ENCODE data around the gene ADARB1.

ADARB1 gene

DNA sequence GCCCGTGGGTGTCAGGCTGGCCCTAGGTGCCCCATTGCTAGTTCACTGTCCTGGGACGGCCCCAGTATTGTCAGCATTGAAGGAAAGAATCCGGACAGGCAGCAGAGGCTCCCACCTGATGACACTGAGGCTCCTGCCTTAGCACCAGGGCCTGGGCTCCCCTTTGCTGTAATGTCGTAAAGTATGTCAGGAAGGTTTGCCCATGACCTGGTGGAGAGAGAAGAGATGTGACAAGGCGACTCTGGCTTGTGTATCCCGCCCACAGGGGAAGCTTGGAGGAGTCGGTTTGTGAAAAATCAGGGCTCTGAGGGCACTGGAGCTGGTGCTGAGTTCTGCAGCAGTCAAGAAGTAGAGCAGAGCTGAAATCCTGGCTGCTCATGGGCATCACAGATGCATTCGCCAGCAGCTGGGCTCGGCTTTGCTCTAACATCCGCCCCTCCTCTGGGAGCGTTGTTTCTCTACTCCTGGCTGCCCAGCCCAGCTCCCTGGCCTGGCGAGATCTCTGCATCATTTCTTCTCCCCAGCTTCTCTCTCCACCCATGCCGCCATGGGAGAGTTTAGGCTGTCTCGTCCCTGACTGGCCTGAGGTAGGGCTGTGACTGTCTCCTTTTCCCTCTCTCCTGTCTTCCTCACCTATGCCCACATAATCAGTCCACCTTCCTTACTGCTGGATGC, 74.1 kb downstream of the ADARB1 start:
- H3K4me3 ChIP-seq (ENCODE audit: low read depth, low read length): no peak overlapping the region
- H3K36me3 ChIP-seq (ENCODE audit: control insufficient read depth, insufficient read depth, low read length): no peaks in the 10 kb centered on the region
- no peaks in the 10 kb centered on the region for H3K27me3 ChIP-seq (ENCODE audit: control insufficient read depth, insufficient read depth, low read length)
- no peaks in the 10 kb centered on the region for H3K4me1 ChIP-seq (ENCODE audit: control insufficient read depth, insufficient read depth, low read length)
- no peak overlapping the region for H3K9ac ChIP-seq (ENCODE audit: low read depth, low read length)
- no peaks in the 10 kb centered on the region for H3K9me3 ChIP-seq (ENCODE audit: control insufficient read depth, insufficient read depth, low read length)

DNA sequence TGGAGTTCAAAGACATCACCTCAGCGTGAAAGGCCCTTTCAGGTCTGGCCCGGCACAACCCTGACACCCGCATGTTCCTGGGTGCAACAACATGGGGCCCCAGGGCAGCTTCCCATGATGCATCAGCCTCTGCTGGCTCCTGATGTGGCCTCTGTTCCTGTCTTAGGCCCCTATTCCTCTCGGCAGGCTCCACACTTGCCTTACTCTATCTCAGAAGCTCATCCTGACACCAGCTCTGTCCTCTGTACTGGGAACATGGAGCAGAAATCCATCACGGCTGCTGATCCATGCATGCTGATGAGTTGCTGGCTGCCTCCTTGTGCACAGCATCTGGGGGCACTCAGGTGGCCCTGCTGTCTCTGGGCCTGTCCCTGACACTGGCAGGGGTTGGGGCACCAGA, 74.6 kb downstream of the ADARB1 start:
- H3K36me3 ChIP-seq (ENCODE audit: control insufficient read depth, insufficient read depth, low read length): no peaks in the 10 kb centered on the region

DNA sequence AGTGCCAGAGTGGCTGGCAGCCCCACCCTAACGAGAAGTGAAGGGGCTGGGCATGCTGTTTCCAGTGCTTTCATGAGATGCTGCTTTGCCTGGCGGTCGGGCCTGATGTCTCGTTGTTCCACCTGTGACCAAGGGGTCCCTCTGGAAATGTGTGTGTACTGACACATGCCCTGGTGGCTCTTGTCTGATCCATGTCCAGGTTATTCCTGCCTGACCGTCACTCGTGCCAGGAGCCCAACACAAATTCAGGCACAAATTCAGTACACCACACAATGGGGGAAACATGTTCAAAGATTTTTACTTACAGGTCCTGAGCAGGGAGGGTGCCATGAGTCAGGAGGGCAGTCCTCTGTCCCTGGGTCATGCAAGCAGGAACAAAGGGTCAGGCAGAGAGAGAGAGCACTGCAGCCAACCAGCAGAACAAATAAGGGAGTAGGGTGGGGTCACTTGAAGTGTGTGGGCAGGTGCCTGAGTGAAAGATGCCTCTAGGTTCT, 76.3 kb downstream of the ADARB1 start:
- no peak overlapping the region for H3K9ac ChIP-seq (ENCODE audit: low read depth, low read length)
- no peak overlapping the region for H3K4me3 ChIP-seq (ENCODE audit: low read depth, low read length)
- H3K9me3 ChIP-seq (ENCODE audit: control insufficient read depth, insufficient read depth, low read length): no peaks in the 10 kb centered on the region
- no peaks in the 10 kb centered on the region for H3K4me1 ChIP-seq (ENCODE audit: control insufficient read depth, insufficient read depth, low read length)
- H3K36me3 ChIP-seq (ENCODE audit: control insufficient read depth, insufficient read depth, low read length): no peaks in the 10 kb centered on the region
- no peaks in the 10 kb centered on the region for H3K27me3 ChIP-seq (ENCODE audit: control insufficient read depth, insufficient read depth, low read length)

More for the DNA sequence above, 74.6 kb downstream of the ADARB1 start:
- H3K4me3 ChIP-seq (ENCODE audit: low read depth, low read length): no peak overlapping the region
- no peaks in the 10 kb centered on the region for H3K27me3 ChIP-seq (ENCODE audit: control insufficient read depth, insufficient read depth, low read length)
- no peaks in the 10 kb centered on the region for H3K4me1 ChIP-seq (ENCODE audit: control insufficient read depth, insufficient read depth, low read length)
- H3K9ac ChIP-seq (ENCODE audit: low read depth, low read length): no peak overlapping the region
- H3K9me3 ChIP-seq (ENCODE audit: control insufficient read depth, insufficient read depth, low read length): no peaks in the 10 kb centered on the region

DNA sequence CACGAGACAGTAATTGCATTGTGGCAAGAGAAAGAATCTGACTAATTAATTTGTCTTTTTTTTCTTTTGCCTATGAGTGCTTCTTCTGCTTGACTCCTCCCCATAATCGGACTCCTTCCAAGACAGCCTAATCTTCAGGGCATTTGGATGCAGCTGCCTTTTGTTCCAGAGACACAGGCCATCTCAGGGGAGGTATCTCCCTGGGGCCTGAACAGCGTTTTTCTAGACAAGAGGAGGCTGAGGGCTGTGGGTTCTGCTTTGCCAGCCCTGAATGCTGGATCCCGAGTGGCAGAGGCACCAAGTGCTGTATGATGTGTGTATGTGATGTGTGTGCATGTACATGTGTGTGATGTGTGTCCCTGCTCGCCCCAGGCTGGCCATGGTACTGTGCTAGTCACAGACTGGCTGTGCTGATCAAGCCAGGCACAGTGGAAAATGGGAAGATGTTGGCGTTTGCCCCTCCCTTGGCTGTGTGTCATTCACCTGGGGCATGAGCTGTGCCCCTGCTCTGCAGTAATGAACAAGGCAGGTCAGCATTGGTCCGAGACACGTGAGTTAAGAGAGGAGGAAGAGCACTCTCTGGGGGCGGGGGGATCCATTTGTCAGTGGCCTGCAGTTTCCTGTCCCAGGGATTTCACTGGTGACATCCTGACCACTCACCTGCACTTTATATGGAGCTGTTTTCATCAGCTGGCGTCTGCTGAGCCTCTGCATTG, 77.2 kb downstream of the ADARB1 start:
- H3K9me3 ChIP-seq (ENCODE audit: control insufficient read depth, insufficient read depth, low read length): no peaks in the 10 kb centered on the region
- H3K9ac ChIP-seq (ENCODE audit: low read depth, low read length): no peak overlapping the region
- H3K4me3 ChIP-seq (ENCODE audit: low read depth, low read length): no peak overlapping the region
- H3K36me3 ChIP-seq (ENCODE audit: control insufficient read depth, insufficient read depth, low read length): no peaks in the 10 kb centered on the region
- no peaks in the 10 kb centered on the region for H3K27me3 ChIP-seq (ENCODE audit: control insufficient read depth, insufficient read depth, low read length)
- H3K4me1 ChIP-seq (ENCODE audit: control insufficient read depth, insufficient read depth, low read length): no peaks in the 10 kb centered on the region

DNA sequence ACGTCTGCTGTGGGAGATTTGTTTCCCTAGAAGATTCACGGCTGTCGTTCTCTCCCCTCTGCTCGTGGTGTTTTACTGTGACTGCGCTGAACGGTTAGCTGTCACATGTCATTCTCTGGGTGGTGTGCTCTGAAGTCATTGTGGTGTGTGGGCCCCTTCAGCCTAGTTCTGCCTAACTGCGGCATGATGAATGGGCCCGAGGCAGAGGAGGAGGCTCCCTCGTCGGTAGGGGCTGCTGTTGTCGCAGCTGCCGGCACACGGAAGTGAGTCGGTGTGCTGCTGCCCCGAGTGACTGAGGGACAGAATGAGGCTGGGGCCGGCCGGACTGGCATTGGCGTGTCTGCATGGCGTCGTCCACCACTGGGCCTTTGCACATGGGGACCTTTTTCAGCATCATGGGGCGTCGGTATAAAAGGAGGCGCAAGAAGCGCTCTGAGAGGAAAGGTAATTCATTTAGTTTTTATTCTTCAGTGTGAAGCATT, 77.9 kb downstream of the ADARB1 start:
- Histone ChIP-seq H3K4me3 (ENCODE audit: low read depth, low read length) (no peak overlapping the region), H3K4me1 (ENCODE audit: control insufficient read depth, insufficient read depth, low read length) (no peaks in the 10 kb centered on the region), H3K9me3 (ENCODE audit: control insufficient read depth, insufficient read depth, low read length) (no peaks in the 10 kb centered on the region), H3K27me3 (ENCODE audit: control insufficient read depth, insufficient read depth, low read length) (no peaks in the 10 kb centered on the region), H3K36me3 (ENCODE audit: control insufficient read depth, insufficient read depth, low read length) (no peaks in the 10 kb centered on the region), H3K9ac (ENCODE audit: low read depth, low read length) (no peak overlapping the region)

DNA sequence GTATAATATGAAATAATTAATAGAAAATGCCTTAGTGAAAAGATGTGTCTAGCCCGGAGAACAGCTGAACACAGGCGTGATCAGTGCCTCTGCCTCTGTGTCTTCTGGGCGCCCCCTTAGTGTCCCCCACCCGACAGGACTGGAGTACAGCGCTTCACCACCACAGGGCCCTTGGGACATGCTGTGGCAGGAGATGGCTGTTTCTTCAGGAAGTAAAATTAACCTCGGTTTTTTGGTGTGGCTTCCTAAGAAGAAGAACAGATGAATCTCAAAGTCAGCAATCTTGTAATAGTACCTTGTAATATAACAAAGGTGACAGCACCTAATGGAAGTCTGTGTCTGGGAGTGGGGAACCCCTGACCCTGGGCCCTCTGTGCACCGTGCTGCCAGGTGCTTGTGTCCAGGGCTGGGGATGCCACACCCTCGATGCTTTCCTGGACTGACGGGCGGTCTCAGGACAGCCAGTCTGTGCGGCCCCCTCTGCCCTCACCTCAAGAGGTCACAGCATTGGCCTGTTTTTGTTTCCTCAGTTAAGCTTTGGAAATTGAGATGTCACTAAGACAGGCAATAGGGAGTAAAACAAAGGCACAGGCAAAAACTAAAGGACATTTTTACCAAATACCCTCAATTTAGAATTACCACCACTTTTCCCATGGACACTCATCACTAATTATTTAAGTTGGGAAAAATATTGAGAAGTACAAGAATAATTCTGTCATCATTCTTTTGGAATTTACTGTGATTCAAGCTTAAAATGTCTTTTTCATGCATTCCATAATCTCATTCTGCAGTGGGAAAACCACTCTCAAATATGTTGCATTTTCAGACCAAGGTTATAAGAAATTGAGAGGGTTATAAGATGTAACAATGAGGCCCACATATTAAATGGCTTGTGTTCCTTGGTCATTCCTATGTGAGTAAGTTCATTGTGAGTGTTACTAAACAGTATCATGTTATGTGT, 79.3 kb downstream of the ADARB1 start:
- H3K4me1 ChIP-seq (ENCODE audit: control insufficient read depth, insufficient read depth, low read length): no peaks in the 10 kb centered on the region
- H3K9ac ChIP-seq (ENCODE audit: low read depth, low read length): no peak overlapping the region
- H3K9me3 ChIP-seq (ENCODE audit: control insufficient read depth, insufficient read depth, low read length): no peaks in the 10 kb centered on the region
- no peaks in the 10 kb centered on the region for H3K27me3 ChIP-seq (ENCODE audit: control insufficient read depth, insufficient read depth, low read length)
- H3K36me3 ChIP-seq (ENCODE audit: control insufficient read depth, insufficient read depth, low read length): no peaks in the 10 kb centered on the region
- H3K4me3 ChIP-seq (ENCODE audit: low read depth, low read length): no peak overlapping the region

DNA sequence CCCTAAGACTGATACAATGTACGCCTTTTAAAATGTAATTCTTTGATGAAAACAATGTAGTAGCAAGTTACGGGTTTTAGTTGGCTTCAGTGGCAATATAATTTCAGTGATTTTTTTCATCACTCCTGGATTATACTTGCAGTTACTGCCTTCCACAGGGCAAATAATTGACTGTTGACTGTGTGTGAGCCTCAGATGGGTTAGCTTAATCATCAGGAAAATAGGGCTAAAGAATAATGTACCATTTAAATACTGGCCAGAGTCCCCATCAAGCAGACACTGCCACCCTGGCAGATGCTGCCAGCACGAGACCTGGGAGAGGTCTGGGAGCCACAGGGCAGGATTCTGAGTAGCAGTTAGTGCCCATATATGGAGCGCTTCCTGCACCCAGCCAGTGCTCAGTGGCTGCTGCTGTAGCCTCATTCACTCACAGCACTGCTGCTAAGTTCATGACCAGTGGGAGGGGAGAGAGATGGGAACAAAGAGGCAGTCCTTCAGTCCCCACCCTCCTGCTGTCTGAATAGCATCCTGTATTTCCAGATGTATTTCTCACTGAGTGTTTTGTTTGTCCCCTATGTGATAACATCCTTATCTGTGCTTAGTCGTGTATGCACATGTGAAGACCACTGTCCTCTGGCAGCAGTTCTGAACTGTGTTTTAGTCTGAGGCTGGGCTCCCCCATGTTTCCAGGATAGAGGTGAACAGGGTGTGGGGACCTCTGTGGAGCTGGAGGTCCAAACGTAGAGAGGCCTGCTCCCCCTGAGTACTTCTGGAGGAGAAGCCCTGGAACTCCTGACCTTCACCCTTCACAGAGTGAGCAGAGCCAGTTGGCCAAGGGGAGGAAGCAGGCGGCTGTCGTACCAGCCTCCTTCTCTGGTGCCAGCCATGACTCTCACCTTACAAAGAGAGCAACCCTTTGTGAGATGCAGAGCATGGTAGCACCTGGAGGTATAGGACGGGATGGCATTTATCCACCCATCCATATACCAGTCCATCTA, 80.4 kb downstream of the ADARB1 start:
- H3K27me3 ChIP-seq (ENCODE audit: control insufficient read depth, insufficient read depth, low read length): no peaks in the 10 kb centered on the region
- no peaks in the 10 kb centered on the region for H3K36me3 ChIP-seq (ENCODE audit: control insufficient read depth, insufficient read depth, low read length)
- H3K9me3 ChIP-seq (ENCODE audit: control insufficient read depth, insufficient read depth, low read length): no peaks in the 10 kb centered on the region
- H3K4me3 ChIP-seq (ENCODE audit: low read depth, low read length): no peak overlapping the region
- no peak overlapping the region for H3K9ac ChIP-seq (ENCODE audit: low read depth, low read length)
- no peaks in the 10 kb centered on the region for H3K4me1 ChIP-seq (ENCODE audit: control insufficient read depth, insufficient read depth, low read length)

DNA sequence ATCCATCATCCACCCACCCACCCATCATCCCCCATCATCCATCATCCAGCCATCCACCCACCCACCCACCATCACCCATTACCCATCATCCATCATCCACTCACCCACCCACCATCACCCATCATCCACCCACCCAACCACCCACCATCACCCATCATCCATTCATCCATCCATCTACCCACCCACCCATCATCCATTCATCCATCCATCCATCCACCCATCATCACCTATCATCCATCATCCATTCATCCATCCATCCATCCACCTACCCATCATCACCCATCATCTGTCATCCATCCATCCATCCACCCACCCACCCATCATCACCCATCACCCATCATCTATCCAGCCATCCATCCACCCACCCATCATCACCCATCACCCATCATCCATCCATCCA, 81.5 kb downstream of the ADARB1 start:
- H3K36me3 ChIP-seq (ENCODE audit: control insufficient read depth, insufficient read depth, low read length): no peaks in the 10 kb centered on the region
- no peaks in the 10 kb centered on the region for H3K9me3 ChIP-seq (ENCODE audit: control insufficient read depth, insufficient read depth, low read length)
- H3K4me1 ChIP-seq (ENCODE audit: control insufficient read depth, insufficient read depth, low read length): no peaks in the 10 kb centered on the region
- H3K9ac ChIP-seq (ENCODE audit: low read depth, low read length): no peak overlapping the region
- no peaks in the 10 kb centered on the region for H3K27me3 ChIP-seq (ENCODE audit: control insufficient read depth, insufficient read depth, low read length)
- H3K4me3 ChIP-seq (ENCODE audit: low read depth, low read length): no peak overlapping the region

DNA sequence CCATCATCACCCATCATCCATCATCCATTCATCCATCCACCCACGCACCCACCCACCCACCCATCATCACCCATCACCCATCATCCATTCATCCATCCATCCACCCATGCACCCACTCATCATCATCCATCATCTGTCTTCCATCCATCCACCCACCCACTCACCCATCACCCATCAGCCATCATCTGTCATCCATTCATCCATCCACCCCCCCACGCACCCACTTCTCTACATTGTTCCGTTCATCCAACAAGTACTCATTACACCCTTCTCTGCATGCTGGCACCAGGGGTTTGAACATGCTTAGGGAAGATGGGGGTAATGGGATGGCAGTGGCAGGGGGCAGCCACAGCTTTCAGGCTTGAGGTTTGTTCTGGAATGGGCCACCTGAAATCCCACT, 82.1 kb downstream of the ADARB1 start:
- H3K4me3 ChIP-seq (ENCODE audit: low read depth, low read length): no peak overlapping the region
- H3K4me1 ChIP-seq (ENCODE audit: control insufficient read depth, insufficient read depth, low read length): no peaks in the 10 kb centered on the region
- H3K36me3 ChIP-seq (ENCODE audit: control insufficient read depth, insufficient read depth, low read length): no peaks in the 10 kb centered on the region
- no peaks in the 10 kb centered on the region for H3K9me3 ChIP-seq (ENCODE audit: control insufficient read depth, insufficient read depth, low read length)
- no peak overlapping the region for H3K9ac ChIP-seq (ENCODE audit: low read depth, low read length)
- H3K27me3 ChIP-seq (ENCODE audit: control insufficient read depth, insufficient read depth, low read length): no peaks in the 10 kb centered on the region

DNA sequence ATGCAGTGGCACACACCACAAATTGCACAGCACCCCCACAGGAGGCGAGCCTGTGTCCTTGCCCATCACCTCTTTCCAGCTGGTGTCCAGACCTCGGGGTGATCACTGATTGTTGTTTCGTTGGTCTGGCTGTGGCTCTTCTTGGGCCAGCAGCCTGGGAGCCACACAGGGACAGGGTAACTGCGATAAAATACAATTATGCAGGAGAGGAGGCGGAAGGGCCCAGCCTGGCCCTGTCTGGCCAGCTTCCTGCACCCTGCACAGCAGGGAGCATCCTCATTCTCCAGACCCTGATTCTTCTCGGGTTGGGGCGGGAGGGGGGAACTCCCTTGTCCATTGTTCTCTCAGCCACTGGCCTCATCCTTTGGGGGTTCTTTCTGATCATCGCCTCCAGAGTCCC, 83.6 kb downstream of the ADARB1 start:
- H3K4me1 ChIP-seq (ENCODE audit: control insufficient read depth, insufficient read depth, low read length): no peaks in the 10 kb centered on the region
- no peaks in the 10 kb centered on the region for H3K27me3 ChIP-seq (ENCODE audit: control insufficient read depth, insufficient read depth, low read length)
- no peaks in the 10 kb centered on the region for H3K36me3 ChIP-seq (ENCODE audit: control insufficient read depth, insufficient read depth, low read length)
- no peaks in the 10 kb centered on the region for H3K9me3 ChIP-seq (ENCODE audit: control insufficient read depth, insufficient read depth, low read length)
- no peak overlapping the region for H3K4me3 ChIP-seq (ENCODE audit: low read depth, low read length)
- no peak overlapping the region for H3K9ac ChIP-seq (ENCODE audit: low read depth, low read length)
